Spleen (tissue), 7 donors: ENCODE measurements around the gene RNF111.

Source experiments
- POLR2A ChIP-seq, 3 donors: fragments of 450-650 bp; IDR thresholded peaks; one replicate each; pipeline ENCODE4 v1.5.1; 2017; ENCODE audit warnings: antibody characterized with exemption in 3 of 3, mild to moderate bottlenecking in 1 of 3
- TF ChIP-seq, protein P1 (sequence below), 11 experiments: fragments of 200-600 bp in 7 of 11; fragments of 450-650 bp in 4 of 11; sonication (generic) in 4 of 11; IDR thresholded peaks in 8 of 11; conservative IDR thresholded peaks in 3 of 11; 1 replicate in 7 of 11; 2 replicates in 4 of 11; pipeline versions ENCODE4 v1.4.0 to v1.8.0; 2016 to 2021; ENCODE audit warnings: antibody characterized with exemption in 11 of 11, inconsistent platforms in 4 of 11, mild to moderate bottlenecking in 1 of 11
- donor health status: DM: no; HTN: no; CAD: no; lungs with moderate emphysema.
- donor health status: DM: no; HTN: no; CAD: no.
- donor health status: DM: no; HTN: no; CAD: no.

DNA sequence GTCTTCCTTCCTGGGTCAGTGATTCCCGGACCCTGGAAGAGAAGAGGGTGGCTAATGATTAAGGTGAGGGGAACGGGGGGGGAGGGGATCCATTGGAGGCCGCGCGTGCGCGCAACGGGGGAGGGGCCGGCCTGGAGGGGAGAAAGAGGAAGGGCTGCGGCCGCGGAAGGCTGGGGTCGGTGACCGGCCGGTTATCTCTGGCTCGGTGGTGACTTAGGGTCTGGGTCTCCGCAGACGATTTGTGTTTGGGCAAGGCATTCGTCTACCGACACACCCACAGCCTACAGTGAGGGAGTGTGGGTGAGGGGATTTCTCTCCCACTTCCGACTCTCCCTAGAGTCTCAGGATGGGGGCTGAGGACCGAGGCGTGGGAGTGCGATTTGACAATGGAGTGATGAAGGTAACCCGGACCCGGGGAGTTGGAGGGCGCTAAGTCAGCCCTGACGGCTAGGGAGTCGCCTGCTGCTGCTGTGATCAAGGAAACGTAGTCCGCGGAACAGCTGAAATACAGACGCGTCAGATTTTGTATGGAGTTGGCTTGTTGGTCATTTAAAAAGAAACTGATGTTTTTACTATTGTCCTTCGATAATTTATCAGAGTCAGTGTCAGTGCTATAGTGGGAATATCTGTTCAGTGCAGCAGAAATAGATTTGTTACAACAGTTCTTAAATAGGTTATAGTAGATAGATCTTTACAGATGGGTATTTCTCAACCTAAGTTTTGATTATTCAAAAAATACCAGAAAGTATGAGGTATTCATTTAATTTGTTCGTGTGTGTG is 733 bp downstream of the RNF111 start:
- no peak for TF ChIP-seq POLR2A (IDR thresholded peaks at IDR 0.05)
- TF ChIP-seq, protein P1, sequence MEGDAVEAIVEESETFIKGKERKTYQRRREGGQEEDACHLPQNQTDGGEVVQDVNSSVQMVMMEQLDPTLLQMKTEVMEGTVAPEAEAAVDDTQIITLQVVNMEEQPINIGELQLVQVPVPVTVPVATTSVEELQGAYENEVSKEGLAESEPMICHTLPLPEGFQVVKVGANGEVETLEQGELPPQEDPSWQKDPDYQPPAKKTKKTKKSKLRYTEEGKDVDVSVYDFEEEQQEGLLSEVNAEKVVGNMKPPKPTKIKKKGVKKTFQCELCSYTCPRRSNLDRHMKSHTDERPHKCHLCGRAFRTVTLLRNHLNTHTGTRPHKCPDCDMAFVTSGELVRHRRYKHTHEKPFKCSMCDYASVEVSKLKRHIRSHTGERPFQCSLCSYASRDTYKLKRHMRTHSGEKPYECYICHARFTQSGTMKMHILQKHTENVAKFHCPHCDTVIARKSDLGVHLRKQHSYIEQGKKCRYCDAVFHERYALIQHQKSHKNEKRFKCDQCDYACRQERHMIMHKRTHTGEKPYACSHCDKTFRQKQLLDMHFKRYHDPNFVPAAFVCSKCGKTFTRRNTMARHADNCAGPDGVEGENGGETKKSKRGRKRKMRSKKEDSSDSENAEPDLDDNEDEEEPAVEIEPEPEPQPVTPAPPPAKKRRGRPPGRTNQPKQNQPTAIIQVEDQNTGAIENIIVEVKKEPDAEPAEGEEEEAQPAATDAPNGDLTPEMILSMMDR (IDR thresholded peaks at IDR 0.05 in 8 of 11, conservative IDR thresholded peaks at IDR 0.05 in 3 of 11): no peak
